ENCODE measurements around the gene GAS2L2.

The GAS2L2 gene

DNA sequence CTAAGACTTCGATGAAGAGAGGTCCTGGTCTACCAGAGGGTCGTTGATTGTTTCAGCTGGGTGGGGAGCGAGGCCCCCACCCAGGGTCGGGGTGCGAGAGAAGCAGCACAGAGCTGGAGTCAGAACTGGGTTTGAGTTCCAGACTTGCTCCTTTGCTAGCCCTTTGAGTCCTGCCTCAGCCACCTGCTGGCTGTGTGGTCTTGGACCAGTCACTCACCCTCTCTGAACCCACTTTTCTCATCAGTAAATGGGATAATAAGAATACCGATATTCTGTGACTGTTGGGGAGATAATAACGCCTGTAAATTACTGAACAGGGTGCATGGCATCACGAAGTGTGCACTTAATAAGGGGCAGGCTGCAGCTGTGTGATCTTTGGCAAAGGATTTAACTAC lies 42.8 kb upstream of the GAS2L2 start:
- H3K4me3 ChIP-seq (ENCODE audit: low read depth, low read length): peak overlapping the region; percentile 66
- TF ChIP-seq, protein P1, sequence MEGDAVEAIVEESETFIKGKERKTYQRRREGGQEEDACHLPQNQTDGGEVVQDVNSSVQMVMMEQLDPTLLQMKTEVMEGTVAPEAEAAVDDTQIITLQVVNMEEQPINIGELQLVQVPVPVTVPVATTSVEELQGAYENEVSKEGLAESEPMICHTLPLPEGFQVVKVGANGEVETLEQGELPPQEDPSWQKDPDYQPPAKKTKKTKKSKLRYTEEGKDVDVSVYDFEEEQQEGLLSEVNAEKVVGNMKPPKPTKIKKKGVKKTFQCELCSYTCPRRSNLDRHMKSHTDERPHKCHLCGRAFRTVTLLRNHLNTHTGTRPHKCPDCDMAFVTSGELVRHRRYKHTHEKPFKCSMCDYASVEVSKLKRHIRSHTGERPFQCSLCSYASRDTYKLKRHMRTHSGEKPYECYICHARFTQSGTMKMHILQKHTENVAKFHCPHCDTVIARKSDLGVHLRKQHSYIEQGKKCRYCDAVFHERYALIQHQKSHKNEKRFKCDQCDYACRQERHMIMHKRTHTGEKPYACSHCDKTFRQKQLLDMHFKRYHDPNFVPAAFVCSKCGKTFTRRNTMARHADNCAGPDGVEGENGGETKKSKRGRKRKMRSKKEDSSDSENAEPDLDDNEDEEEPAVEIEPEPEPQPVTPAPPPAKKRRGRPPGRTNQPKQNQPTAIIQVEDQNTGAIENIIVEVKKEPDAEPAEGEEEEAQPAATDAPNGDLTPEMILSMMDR (IDR thresholded peaks at IDR 0.05; ENCODE audit: low read depth, low read length): no peak
- H3K4me1 ChIP-seq: peaks cover 12% of the 10 kb centered on the region
- DNase-seq: no peak
- no peaks in the 10 kb centered on the region for H3K27me3 ChIP-seq
- no peaks in the 10 kb centered on the region for H3K9me3 ChIP-seq
- H3K36me3 ChIP-seq: no peaks in the 10 kb centered on the region

DNA sequence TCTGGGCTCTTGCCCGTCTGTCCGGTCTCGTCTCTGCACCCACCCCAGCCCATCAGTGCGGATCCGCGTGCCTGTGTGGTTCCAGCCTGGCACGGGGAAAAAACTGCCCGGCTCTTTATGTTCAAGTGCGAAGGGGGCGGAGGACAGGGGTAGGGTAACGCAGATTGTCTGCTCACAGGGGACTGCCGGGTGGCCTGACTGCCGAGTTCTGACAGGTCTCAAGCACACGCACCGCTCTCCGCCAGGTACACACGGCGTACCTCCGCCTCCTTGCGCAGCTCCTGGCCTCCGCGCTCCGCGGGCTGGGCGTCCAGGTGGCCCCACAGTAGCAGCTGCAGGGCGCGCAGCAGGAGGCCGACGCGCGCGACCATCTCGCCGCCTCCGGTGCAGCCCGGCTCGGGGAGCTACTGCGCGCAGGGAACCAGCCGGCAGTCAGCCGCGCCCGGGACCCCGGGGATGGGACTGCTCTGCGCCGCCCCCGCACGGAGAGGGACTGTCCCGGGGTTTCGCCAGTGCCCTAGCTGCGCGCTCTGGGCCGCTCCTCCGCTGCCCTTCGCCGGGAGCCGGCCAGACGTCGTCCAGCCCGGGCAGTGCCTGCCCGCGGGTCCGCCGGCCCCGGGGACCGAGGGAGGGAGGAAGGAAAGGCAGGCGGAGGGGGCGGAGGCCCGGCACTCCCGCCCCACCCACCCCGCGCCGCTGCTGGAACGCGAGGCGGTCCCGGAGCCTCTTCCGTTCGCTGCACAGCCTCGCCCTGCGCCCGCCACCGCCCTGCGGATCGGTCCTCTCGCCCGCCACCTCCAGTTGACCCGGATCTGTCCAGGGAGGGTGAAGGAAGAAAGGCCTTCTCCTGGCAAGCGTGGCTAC lies 42.2 kb upstream of the GAS2L2 start, which contains the start of gene MMP28:
Gene MMP28 (minus strand): TSS at position 635 of the 864 bp plus-strand sequence. CDS start 264 bp downstream, at position 371.
- Histone ChIP-seq H3K27me3 (no peaks in the 10 kb centered on the region), H3K36me3 (no peaks in the 10 kb centered on the region), H3K4me3 (ENCODE audit: low read depth, low read length) (peak within 1 kb of the TSS; percentile 66), H3K4me1 (peaks cover 6% of the 10 kb centered on the region), H3K9me3 (no peaks in the 10 kb centered on the region)
- DNase-seq: peak; percentile 54
- TF ChIP-seq, protein P1 (IDR thresholded peaks at IDR 0.05; ENCODE audit: low read depth, low read length): no peak

DNA sequence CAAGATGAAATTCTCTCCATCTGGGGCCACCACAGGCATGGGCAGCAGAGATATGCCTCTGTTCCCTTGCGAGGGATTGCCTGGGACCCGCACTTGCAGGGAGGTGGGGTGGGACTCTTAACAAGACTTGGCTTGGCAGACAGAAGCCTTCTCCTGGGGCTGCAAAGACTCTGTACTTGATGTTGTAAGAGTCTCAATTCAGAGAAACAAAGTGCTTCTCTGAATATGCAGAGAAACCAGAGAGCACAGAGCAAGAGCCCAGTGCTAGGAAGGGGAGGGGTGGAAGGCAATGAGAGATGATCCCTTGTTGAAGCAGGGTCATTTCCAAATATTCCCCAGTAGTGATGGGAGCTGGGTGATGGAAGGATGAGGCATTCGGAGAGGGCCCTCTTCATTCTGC lies 40.2 kb upstream of the GAS2L2 start:
- Histone ChIP-seq H3K27me3 (no peaks in the 10 kb centered on the region), H3K4me3 (ENCODE audit: low read depth, low read length) (no peak overlapping the region), H3K36me3 (no peaks in the 10 kb centered on the region), H3K4me1 (peaks cover 11% of the 10 kb centered on the region), H3K9me3 (no peaks in the 10 kb centered on the region)
- DNase-seq: no peak
- TF ChIP-seq, protein P1 (IDR thresholded peaks at IDR 0.05; ENCODE audit: low read depth, low read length): no peak

DNA sequence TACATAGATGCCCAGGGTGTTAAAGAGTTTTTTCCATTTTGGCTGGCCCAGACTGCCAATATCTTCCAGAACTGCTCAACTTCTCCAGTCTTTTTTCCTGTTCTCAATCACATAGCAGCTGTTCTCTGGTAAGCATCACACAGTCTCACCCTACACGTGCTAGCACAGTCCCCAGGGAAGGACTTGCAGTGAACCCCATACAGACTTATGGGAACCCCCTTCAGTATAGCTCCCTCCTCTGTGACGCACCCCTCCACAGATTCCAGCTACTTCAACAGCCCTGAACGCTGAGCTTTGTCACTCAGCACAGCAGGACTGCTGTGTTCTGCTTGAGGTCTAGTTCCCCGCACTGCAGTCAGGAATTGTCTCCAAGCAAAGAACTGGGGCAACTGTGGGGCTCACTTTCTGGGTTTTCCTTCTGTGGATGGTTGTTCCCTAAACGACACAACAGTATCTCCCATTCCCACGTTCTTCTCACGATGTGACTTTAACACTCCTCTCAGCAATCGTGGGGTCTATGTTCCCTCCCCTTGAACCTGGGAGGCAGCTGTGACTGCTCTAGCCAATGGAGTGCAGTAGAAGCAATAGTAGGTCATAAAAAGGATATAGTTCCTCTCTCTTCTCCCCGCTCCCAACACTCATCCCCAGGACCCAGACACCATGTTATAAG lies 38.8 kb upstream of the GAS2L2 start:
- TF ChIP-seq, protein P1 (IDR thresholded peaks at IDR 0.05; ENCODE audit: low read depth, low read length): no peak
- no peaks in the 10 kb centered on the region for H3K9me3 ChIP-seq
- peaks cover 22% of the 10 kb centered on the region for H3K4me1 ChIP-seq
- H3K36me3 ChIP-seq: no peaks in the 10 kb centered on the region
- H3K4me3 ChIP-seq (ENCODE audit: low read depth, low read length): no peak overlapping the region
- no peaks in the 10 kb centered on the region for H3K27me3 ChIP-seq
- DNase-seq: no peak

DNA sequence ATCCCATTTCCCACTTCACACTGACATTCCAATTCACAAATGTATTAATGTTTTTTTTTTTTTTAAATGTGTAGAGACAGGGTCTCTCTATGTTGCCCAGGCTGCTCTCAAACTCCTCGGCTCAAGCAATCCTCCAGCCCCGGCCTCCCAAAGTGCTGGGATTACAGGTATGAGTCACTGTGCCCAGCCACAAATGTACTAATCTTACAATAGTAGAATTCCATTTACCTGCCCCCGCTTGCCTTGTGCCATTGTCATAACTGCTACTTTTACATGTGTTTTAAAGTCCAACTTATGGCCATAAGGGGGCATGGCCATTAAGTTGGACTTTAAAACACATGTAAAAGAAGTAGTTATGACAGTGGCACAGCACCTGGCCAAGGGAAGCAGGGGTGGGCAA lies 37.8 kb upstream of the GAS2L2 start:
- H3K9me3 ChIP-seq: no peaks in the 10 kb centered on the region
- no peak for DNase-seq
- H3K36me3 ChIP-seq: no peaks in the 10 kb centered on the region
- TF ChIP-seq, protein P1 (IDR thresholded peaks at IDR 0.05; ENCODE audit: low read depth, low read length): no peak
- H3K4me3 ChIP-seq (ENCODE audit: low read depth, low read length): no peak overlapping the region
- H3K4me1 ChIP-seq: peaks cover 30% of the 10 kb centered on the region
- no peaks in the 10 kb centered on the region for H3K27me3 ChIP-seq
